ENCODE data around the gene FARS2. TPM values are rescaled to one million over a fixed set of nuclear protein-coding genes. Genes with fewer than 3 reads are reported as not detected.
A peak's percentile ranks its signal among the peaks of the same experiment; 100 is the strongest.

FARS2 gene
- total RNA-seq, 2 experiments from 2014 or later: 13.8 to 14.3 TPM

GRCh38 chr6:5706124-5707033 lies 445.1 kb downstream of the FARS2 start:
- Histone ChIP-seq H2AFZ (ENCODE audit: low read length) (no peak overlapping the region), H3K9me3 (ENCODE audit: low read length) (no peaks in the 10 kb centered on the region), H3K27ac (ENCODE audit: low read depth, low read length, poor library complexity, severe bottlenecking) (no peak overlapping the region), H3K4me3 (ENCODE audit: low read depth, low read length, poor library complexity, severe bottlenecking) (no peak overlapping the region), H4K20me1 (ENCODE audit: insufficient read depth, low read length) (no peaks in the 10 kb centered on the region), H3K4me1 (ENCODE audit: insufficient read depth, low read length, poor library complexity, severe bottlenecking) (no peaks in the 10 kb centered on the region), H3K36me3 (ENCODE audit: insufficient read depth, low read length) (no peaks in the 10 kb centered on the region), H3K9me2 (ENCODE audit: insufficient read depth, low read length) (no peaks in the 10 kb centered on the region), H3K4me2 (ENCODE audit: low read length) (peak overlapping the region; percentile 12; the same call in 1 of the 2 replicates), H3K79me2 (ENCODE audit: insufficient read depth, low read depth, low read length) (no peaks in the 10 kb centered on the region)
- CTCF ChIA-PET (ENCODE audit: unreplicated experiment): no interaction called here
- POLR2A ChIA-PET: interaction anchor here (0.6 to 0.7 kb wide), 2 partner anchors 13 to 230 kb away, joined by 3 to 5 read pairs; no protein-coding TSS in a partner anchor
- no peak for DNase-seq (ENCODE audit: low spot score)
- no TSS peak for BruUV-seq (replicated peaks)
- TF ChIP-seq CTCF (conservative IDR thresholded peaks at IDR 0.05; ENCODE audit: low read length): no peak
- TF ChIP-seq EZH2phosphoT487 (IDR thresholded peaks at IDR 0.05; ENCODE audit: borderline replicate concordance, low read depth, low read length): no peak
- intact Hi-C loops (cut with micrococcal nuclease; ENCODE audit: unreplicated experiment): no loop called here

- no TSS peak for BruUV-seq (replicated peaks)
- no peak for TF ChIP-seq CTCF (conservative IDR thresholded peaks at IDR 0.05; ENCODE audit: low read length)
- no peak for TF ChIP-seq EZH2phosphoT487 (IDR thresholded peaks at IDR 0.05; ENCODE audit: borderline replicate concordance, low read depth, low read length)
- DNase-seq (ENCODE audit: low spot score): no peak
These were observed 446.1 kb downstream of the FARS2 start for GRCh38 chr6:5707281-5708045.

More at GRCh38 chr6:5707281-5708045, 446.1 kb downstream of the FARS2 start:
- H3K9me3 ChIP-seq (ENCODE audit: low read length): no peaks in the 10 kb centered on the region
- H3K4me2 ChIP-seq (ENCODE audit: low read length): no peak overlapping the region
- H2AFZ ChIP-seq (ENCODE audit: low read length): no peak overlapping the region
- H3K36me3 ChIP-seq (ENCODE audit: insufficient read depth, low read length): no peaks in the 10 kb centered on the region
- H3K9me2 ChIP-seq (ENCODE audit: insufficient read depth, low read length): no peaks in the 10 kb centered on the region
- H3K4me1 ChIP-seq (ENCODE audit: insufficient read depth, low read length, poor library complexity, severe bottlenecking): no peaks in the 10 kb centered on the region
- intact Hi-C loops (cut with micrococcal nuclease; ENCODE audit: unreplicated experiment): no loop called here
- H4K20me1 ChIP-seq (ENCODE audit: insufficient read depth, low read length): no peaks in the 10 kb centered on the region
- no peak overlapping the region for H3K4me3 ChIP-seq (ENCODE audit: low read depth, low read length, poor library complexity, severe bottlenecking)
- H3K79me2 ChIP-seq (ENCODE audit: insufficient read depth, low read depth, low read length): no peaks in the 10 kb centered on the region
- CTCF ChIA-PET (ENCODE audit: unreplicated experiment): no interaction called here
- POLR2A ChIA-PET: interaction anchor here (0.5 to 0.7 kb wide), 2 partner anchors 12 to 367 kb away, joined by 3 to 4 read pairs; no protein-coding TSS in a partner anchor
- H3K27ac ChIP-seq (ENCODE audit: low read depth, low read length, poor library complexity, severe bottlenecking): no peak overlapping the region
